K562 (cell line): ENCODE data around the gene LY6G6F. TPM values are rescaled to one million over a fixed set of nuclear protein-coding genes. Genes with fewer than 3 reads are reported as not detected.

Source experiments
- COPS2 ChIP-seq: fragments of 450-650 bp; conservative IDR thresholded peaks from 2 replicates; pipeline ENCODE4 v1.6.1; 2016; ENCODE audit warnings: mild to moderate bottlenecking, moderate library complexity
- EP300 ChIP-seq: IDR thresholded peaks from 2 replicates; pipeline ENCODE4 v1.6.1; 2012; ENCODE audit warnings: low read length, improper control_type of control experiment
- ETV6 ChIP-seq, 3 experiments: fragments of 150-350 bp in 1 of 3; sonication (generic) in 1 of 3; formaldehyde crosslinking in 1 of 3; IDR thresholded peaks; 2 replicates each; pipeline versions ENCODE4 v1.6.1 to v1.8.0; 2014 to 2022; ENCODE audit warnings: borderline replicate concordance in 2 of 3, low read depth in 2 of 3, antibody characterized with exemption in 1 of 3, low read length in 1 of 3, mild to moderate bottlenecking in 1 of 3, missing genetic modification reagents in 1 of 3
- HDAC6 ChIP-seq: IDR thresholded peaks from 2 replicates; pipeline ENCODE4 v1.6.1; 2012; ENCODE audit warnings: low read depth, mild to moderate bottlenecking, control low read depth, inconsistent platforms, low read length, moderate library complexity
- MCM2 ChIP-seq: fragments of 450-650 bp; IDR thresholded peaks from 2 replicates; pipeline ENCODE4 v1.6.1; 2017; ENCODE audit warnings: low read depth, mild to moderate bottlenecking
- SAFB2 ChIP-seq: fragments of 200-400 bp; formaldehyde crosslinking; IDR thresholded peaks from 2 replicates; pipeline ENCODE4 v1.6.1; 2018; ENCODE audit warnings: borderline replicate concordance, low read length, low read depth, moderate library complexity; ENCODE audit not compliant: severe bottlenecking
- SAP30 ChIP-seq: fragments of 200-600 bp; sonication (generic); IDR thresholded peaks from 2 replicates; pipeline ENCODE4 v1.6.1; 2012; ENCODE audit warnings: borderline replicate concordance, low read depth, mild to moderate bottlenecking, moderate library complexity, low read length, control low read depth, inconsistent platforms; ENCODE audit not compliant: insufficient read depth, poor library complexity, severe bottlenecking
- ZNF232 ChIP-seq: sonication (generic); formaldehyde crosslinking; IDR thresholded peaks from 2 replicates; pipeline ENCODE4 v1.8.0; 2022; ENCODE audit warnings: mild to moderate bottlenecking, missing genetic modification reagents
- ZNF583 ChIP-seq: fragments of 250-450 bp; sonication (Bioruptor Pico); IDR thresholded peaks from 2 replicates; pipeline ENCODE4 v1.4.0; 2020
- polyA plus RNA-seq, 8 experiments: library from polyadenylated mRNA; depleted of rRNA in 4 of 8; stranded (reverse) in 5 of 8; unstranded in 3 of 8; fragments of >200 nt; fragmentation: Nextera tagmentation in 2 of 8; fragmentation: Illumina TruSeq in 1 of 8; extraction: Ambion mirVana in 2 of 8; extraction: Trizol in 1 of 8; gene quantifications; 2 replicates each; pipeline versions ENCODE4 v1.2.1 to v1.2.3, GENCODE V29; 2011 to 2014; ENCODE audit warnings: inconsistent platforms in 1 of 8, missing spikeins in 1 of 8
- total RNA-seq, 7 experiments: library from RNA; depleted of rRNA in 6 of 7; stranded (reverse); fragments of >200 nt in 6 of 7; fragmentation: Illumina TruSeq in 2 of 7; extraction: Trizol in 2 of 7; gene quantifications; 2 replicates each; pipeline versions ENCODE4 v1.2.1 to v1.2.3, GENCODE V29; 2011 to 2021; ENCODE audit warnings: low replicate concordance in 1 of 7
- TF ChIP-seq, protein P1 (sequence below): sonication (generic); formaldehyde crosslinking; IDR thresholded peaks from 2 replicates; pipeline ENCODE4 v1.8.1; 2023; ENCODE audit warnings: mild to moderate bottlenecking, missing genetic modification reagents, moderate library complexity
- TF ChIP-seq, protein P2 (sequence below): sonication (generic); formaldehyde crosslinking; IDR thresholded peaks from 2 replicates; pipeline ENCODE4 v1.8.1; 2023; ENCODE audit warnings: missing genetic modification reagents, mild to moderate bottlenecking, borderline replicate concordance
- TF ChIP-seq, protein P3 (sequence below): fragments of 250-450 bp; sonication (Bioruptor Pico); IDR thresholded peaks from 2 replicates; pipeline ENCODE4 v1.8.0; 2022; ENCODE audit warnings: inconsistent platforms
- TF ChIP-seq, protein P4 (sequence below): sonication (generic); formaldehyde crosslinking; IDR thresholded peaks from 2 replicates; pipeline ENCODE4 v1.8.0; 2022; ENCODE audit warnings: mild to moderate bottlenecking, missing genetic modification reagents

Gene LY6G6F
- total and polyA plus RNA-seq, 9 of the 15 experiments (the other 6 are each of a cell fraction or from before 2014, with no cell fraction given): 0.14 to 0.50 (median 0.28) TPM; not detected in 2

DNA sequence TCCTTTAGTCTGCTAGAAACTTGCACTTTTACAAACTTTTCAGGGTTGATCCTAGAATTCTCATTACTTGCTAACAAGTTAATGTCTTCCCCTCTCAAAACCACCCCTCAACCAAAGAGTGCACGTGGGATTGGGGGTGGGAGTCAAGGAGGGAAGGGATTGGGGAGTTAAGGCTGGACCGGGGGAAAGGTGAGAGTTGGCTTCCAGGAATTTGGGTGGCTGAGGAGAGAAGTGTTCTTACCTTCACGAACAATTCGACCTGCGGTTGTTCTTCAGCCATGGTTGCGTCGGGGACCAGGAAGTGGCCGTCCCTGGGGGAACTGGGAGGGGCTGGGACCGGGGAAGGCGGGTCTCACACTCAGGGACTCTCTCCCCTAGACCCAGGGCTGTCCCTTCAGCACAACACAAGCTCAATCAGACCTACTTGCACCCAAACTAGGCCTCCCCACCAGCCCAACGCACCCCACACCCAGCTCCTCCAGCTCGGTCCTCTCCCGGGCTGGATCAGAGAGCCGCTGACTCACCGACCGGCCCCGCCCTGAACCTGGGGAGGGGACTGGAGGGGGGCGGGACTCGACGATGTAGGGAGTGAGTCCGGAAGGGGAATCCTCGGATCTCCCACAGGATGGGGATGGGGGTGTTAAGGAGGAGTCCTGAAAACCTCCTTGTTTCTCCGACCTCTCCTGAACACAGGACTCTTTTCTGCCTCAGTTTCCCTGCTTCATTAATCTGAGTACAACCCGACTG lies 29.5 kb downstream of the LY6G6F start, which contains the start of gene CLIC1 (continued):
- TF ChIP-seq, protein P1, sequence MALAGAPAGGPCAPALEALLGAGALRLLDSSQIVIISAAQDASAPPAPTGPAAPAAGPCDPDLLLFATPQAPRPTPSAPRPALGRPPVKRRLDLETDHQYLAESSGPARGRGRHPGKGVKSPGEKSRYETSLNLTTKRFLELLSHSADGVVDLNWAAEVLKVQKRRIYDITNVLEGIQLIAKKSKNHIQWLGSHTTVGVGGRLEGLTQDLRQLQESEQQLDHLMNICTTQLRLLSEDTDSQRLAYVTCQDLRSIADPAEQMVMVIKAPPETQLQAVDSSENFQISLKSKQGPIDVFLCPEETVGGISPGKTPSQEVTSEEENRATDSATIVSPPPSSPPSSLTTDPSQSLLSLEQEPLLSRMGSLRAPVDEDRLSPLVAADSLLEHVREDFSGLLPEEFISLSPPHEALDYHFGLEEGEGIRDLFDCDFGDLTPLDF (CRISPR knock-in tag): no peak; the same call in 1 of the 2 replicates
- TF ChIP-seq COPS2 (no peak), SAP30 (peak; percentile 78), MCM2 (no peak; the same call in 1 of the 2 replicates), ZNF232 (peak; percentile 95), ZNF583 (CRISPR knock-in tag) (no peak; the same call in 1 of the 2 replicates), EP300 (peak; percentile 67), HDAC6 (no peak), ETV6 (IDR thresholded peaks at IDR 0.05; ENCODE audit: borderline replicate concordance in 1 of 2, low read depth in 2 of 2, low read length in 1 of 2) (no peak), ETV6 (CRISPR knock-in tag; IDR thresholded peaks at IDR 0.05; ENCODE audit: borderline replicate concordance) (peak; percentile 20; the same call in 1 of the 2 replicates), SAFB2 (no peak)
- TF ChIP-seq, protein P2, sequence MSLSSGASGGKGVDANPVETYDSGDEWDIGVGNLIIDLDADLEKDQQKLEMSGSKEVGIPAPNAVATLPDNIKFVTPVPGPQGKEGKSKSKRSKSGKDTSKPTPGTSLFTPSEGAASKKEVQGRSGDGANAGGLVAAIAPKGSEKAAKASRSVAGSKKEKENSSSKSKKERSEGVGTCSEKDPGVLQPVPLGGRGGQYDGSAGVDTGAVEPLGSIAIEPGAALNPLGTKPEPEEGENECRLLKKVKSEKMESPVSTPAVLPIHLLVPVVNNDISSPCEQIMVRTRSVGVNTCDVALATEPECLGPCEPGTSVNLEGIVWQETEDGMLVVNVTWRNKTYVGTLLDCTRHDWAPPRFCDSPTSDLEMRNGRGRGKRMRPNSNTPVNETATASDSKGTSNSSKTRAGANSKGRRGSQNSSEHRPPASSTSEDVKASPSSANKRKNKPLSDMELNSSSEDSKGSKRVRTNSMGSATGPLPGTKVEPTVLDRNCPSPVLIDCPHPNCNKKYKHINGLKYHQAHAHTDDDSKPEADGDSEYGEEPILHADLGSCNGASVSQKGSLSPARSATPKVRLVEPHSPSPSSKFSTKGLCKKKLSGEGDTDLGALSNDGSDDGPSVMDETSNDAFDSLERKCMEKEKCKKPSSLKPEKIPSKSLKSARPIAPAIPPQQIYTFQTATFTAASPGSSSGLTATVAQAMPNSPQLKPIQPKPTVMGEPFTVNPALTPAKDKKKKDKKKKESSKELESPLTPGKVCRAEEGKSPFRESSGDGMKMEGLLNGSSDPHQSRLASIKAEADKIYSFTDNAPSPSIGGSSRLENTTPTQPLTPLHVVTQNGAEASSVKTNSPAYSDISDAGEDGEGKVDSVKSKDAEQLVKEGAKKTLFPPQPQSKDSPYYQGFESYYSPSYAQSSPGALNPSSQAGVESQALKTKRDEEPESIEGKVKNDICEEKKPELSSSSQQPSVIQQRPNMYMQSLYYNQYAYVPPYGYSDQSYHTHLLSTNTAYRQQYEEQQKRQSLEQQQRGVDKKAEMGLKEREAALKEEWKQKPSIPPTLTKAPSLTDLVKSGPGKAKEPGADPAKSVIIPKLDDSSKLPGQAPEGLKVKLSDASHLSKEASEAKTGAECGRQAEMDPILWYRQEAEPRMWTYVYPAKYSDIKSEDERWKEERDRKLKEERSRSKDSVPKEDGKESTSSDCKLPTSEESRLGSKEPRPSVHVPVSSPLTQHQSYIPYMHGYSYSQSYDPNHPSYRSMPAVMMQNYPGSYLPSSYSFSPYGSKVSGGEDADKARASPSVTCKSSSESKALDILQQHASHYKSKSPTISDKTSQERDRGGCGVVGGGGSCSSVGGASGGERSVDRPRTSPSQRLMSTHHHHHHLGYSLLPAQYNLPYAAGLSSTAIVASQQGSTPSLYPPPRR (CRISPR knock-in tag): peak; percentile 89; the same call in 1 of the 2 replicates
- TF ChIP-seq, protein P3, sequence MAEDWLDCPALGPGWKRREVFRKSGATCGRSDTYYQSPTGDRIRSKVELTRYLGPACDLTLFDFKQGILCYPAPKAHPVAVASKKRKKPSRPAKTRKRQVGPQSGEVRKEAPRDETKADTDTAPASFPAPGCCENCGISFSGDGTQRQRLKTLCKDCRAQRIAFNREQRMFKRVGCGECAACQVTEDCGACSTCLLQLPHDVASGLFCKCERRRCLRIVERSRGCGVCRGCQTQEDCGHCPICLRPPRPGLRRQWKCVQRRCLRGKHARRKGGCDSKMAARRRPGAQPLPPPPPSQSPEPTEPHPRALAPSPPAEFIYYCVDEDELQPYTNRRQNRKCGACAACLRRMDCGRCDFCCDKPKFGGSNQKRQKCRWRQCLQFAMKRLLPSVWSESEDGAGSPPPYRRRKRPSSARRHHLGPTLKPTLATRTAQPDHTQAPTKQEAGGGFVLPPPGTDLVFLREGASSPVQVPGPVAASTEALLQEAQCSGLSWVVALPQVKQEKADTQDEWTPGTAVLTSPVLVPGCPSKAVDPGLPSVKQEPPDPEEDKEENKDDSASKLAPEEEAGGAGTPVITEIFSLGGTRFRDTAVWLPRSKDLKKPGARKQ (CRISPR knock-in tag): no peak
- TF ChIP-seq, protein P4, sequence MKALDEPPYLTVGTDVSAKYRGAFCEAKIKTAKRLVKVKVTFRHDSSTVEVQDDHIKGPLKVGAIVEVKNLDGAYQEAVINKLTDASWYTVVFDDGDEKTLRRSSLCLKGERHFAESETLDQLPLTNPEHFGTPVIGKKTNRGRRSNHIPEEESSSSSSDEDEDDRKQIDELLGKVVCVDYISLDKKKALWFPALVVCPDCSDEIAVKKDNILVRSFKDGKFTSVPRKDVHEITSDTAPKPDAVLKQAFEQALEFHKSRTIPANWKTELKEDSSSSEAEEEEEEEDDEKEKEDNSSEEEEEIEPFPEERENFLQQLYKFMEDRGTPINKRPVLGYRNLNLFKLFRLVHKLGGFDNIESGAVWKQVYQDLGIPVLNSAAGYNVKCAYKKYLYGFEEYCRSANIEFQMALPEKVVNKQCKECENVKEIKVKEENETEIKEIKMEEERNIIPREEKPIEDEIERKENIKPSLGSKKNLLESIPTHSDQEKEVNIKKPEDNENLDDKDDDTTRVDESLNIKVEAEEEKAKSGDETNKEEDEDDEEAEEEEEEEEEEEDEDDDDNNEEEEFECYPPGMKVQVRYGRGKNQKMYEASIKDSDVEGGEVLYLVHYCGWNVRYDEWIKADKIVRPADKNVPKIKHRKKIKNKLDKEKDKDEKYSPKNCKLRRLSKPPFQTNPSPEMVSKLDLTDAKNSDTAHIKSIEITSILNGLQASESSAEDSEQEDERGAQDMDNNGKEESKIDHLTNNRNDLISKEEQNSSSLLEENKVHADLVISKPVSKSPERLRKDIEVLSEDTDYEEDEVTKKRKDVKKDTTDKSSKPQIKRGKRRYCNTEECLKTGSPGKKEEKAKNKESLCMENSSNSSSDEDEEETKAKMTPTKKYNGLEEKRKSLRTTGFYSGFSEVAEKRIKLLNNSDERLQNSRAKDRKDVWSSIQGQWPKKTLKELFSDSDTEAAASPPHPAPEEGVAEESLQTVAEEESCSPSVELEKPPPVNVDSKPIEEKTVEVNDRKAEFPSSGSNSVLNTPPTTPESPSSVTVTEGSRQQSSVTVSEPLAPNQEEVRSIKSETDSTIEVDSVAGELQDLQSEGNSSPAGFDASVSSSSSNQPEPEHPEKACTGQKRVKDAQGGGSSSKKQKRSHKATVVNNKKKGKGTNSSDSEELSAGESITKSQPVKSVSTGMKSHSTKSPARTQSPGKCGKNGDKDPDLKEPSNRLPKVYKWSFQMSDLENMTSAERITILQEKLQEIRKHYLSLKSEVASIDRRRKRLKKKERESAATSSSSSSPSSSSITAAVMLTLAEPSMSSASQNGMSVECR (CRISPR knock-in tag): peak; percentile 76
